Renal pelvis (tissue), 4 donors: ENCODE measurements around the gene SFT2D1. TPM values are rescaled to one million over a fixed set of nuclear protein-coding genes. Genes with fewer than 3 reads are reported as not detected.

Source experiments
- DNase-seq: peaks from one replicate; pipeline ENCODE4 v3.0.0-alpha.2; 2013
- polyA plus RNA-seq, 3 donors: library from polyadenylated mRNA; unstranded; fragments of 120-200 nt; gene quantifications; one replicate each; pipeline ENCODE4 v1.2.1, GENCODE V29; 2013; ENCODE audit not compliant: insufficient read length in 3 of 3

SFT2D1 gene
- polyA plus RNA-seq, 3 donors: 59.5 to 84.6 (median 70.0) TPM

GRCh38 chr6:166309977-166310376, 32.4 kb downstream of the SFT2D1 start:
- no peak for DNase-seq

- DNase-seq: no peak
Observed at GRCh38 chr6:166308769-166309589, 33.4 kb downstream of the SFT2D1 start.

- DNase-seq: no peak
Observed at GRCh38 chr6:166308033-166308768, 34.1 kb downstream of the SFT2D1 start, which contains the start of gene PRR18. PRR18 (minus strand) TSS chr6:166308392; CDS start chr6:166308142, 250 bp downstream.

GRCh38 chr6:166307082-166308032, 35.0 kb downstream of the SFT2D1 start:
- DNase-seq: no peak

GRCh38 chr6:166306378-166307081, 35.8 kb downstream of the SFT2D1 start:
- DNase-seq: no peak

- no peak for DNase-seq
Observed at GRCh38 chr6:166305562-166306117, 36.7 kb downstream of the SFT2D1 start.

- no peak for DNase-seq
Observed at GRCh38 chr6:166304106-166304505, 38.2 kb downstream of the SFT2D1 start.

GRCh38 chr6:166301611-166302529, 40.5 kb downstream of the SFT2D1 start:
- DNase-seq: no peak

- no peak for DNase-seq
Observed at GRCh38 chr6:166300357-166300987, 41.9 kb downstream of the SFT2D1 start.

GRCh38 chr6:166297606-166298005, 44.7 kb downstream of the SFT2D1 start:
- no peak for DNase-seq

GRCh38 chr6:166296035-166296883, 46.1 kb downstream of the SFT2D1 start:
- no peak for DNase-seq

GRCh38 chr6:166293731-166294584, 48.4 kb downstream of the SFT2D1 start:
- no peak for DNase-seq

- no peak for DNase-seq
Observed at GRCh38 chr6:166289207-166290060, 52.9 kb downstream of the SFT2D1 start.

- DNase-seq: no peak
Observed at GRCh38 chr6:166286839-166287271, 55.5 kb downstream of the SFT2D1 start.

- DNase-seq: no peak
Observed at GRCh38 chr6:166285233-166285632, 57.1 kb downstream of the SFT2D1 start.

GRCh38 chr6:166284640-166285039, 57.7 kb downstream of the SFT2D1 start:
- DNase-seq: no peak
